HG03108 (cell line): Measurements from ENCODE around the gene NBR1.
"Not testable (repeated sequence)": the region's sequence is repeated elsewhere in the genome, so short reads cannot be mapped to it uniquely, and the experiment has no call there.

ENCODE experiments used
- ATAC-seq: cut with Tn5 transposase; IDR thresholded peaks from one replicate; pipeline ENCODE4 v1.9.1; 2021; ENCODE audit warnings: moderate library complexity; ENCODE audit not compliant: unreplicated experiment

Gene NBR1

DNA sequence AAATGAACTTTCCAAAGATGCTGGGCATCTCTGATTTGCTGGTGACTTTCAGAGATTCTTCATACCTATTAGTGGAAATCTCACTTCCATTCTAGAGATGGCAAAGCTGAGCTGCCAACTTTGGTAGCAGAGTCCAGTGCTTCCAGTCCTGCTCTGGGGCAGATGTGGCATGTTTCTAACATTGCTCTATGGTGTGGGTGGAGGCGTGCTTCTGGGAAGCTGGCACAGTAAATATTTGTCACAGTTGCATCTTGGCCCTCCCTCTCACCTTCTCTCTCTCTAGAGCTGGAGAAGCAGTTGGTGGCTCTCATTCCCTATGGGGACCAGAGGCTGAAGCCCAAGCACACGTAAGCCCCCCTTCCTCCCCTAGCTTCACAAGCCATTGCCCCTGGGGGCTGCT lies 42.5 kb downstream of the NBR1 start:
- no peak for ATAC-seq

DNA sequence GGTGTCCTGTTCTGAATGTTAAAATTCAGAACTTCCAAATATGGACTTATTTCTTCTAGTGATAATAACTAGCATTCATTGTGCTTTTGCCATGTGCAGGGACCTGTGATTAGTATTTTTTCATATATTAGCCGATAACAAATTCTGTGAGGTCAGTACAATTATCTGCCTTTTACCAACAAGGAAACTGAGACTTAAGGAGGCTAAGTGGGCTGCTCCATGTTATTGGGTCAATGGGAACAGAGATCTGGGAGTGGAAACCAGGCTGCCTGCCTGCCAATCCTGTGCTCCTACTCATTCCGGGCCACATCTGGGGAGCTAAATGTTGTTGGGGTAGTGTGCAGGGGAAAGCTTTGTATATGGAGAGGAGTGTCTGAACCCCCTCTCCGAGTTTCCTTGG lies 44.3 kb downstream of the NBR1 start:
- ATAC-seq, result no peak

DNA sequence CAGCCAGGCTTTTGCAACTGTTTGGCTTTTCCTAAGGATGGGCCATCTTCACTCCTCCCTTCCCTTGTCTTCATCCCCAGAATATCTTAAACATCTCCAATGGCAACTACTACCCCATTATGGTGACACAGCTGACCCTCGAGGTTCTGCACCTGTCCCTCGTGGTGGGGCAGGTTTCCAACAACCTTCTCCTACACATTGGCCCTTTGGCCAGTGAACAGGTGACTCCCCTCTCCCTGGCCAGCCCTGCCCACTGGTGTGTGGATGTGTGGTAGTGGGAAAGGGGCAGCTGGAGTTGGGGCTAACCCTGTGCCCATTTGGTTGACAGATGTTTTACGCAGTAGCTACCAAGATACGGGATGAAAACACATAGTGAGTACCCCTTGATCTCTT lies 45.4 kb downstream of the NBR1 start:
- ATAC-seq, result no peak

DNA sequence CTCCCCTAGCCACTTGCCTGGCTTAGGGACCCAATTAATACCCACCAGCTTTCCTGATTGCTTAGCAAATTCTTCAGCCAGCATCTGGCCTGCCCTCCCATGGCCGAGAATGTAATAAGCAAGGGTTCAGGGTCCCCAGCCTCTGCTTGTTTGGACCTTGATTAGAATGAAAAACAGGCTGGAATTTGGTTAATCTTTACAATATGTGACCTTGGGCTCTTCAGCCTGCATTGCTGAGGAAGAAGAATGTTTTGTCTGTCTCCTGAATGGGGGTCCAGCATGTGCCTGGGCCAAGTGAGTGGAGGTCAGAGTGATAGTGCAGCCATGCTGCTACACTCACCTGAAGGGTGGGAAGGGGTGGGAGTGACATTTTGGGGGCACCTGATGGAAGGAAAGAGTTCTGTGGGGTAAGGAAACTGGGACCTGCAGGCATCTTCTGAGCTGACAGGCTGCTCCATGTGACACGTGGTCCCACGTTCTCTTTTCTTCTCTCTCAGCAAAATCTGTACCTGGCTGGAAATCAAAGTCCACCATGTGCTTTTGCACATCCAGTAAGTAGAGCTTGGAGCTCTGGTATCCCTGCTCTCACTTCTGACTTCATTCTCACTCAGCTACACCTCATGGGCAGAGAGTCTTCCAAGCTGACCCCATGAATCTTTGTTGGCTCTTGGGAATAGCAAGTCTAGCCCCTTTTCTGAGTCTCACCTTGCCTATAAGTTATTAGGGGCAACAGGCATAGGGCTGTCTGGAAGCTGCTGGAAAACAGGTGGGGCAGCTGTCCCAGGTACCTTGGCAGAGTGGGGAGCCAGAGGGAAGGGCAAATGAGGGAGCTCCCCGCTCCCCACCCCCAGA lies 46.0 kb downstream of the NBR1 start:
- no peak for ATAC-seq

DNA sequence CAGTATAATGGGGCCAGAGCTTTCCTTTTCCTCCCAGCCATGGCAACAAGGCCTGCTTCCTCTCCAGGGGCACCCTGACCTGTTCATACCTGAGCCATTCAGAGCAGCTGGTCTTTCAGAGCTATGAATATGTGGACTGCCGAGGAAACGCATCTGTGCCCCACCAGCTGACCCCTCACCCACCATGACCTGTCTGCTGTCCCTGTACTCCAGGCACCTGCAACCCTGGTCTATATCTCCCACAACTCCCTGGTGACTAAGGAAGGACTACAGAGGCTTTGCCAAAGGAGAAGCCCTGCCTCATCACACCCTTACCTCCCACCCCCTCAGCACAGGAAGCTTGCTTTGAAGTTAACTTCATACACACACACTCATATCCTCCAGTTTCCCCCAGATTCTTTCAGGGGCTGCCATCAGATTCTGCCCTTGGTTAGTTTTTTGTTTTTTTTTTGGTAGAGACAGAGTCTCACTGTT lies 46.6 kb downstream of the NBR1 start:
- no peak for ATAC-seq

DNA sequence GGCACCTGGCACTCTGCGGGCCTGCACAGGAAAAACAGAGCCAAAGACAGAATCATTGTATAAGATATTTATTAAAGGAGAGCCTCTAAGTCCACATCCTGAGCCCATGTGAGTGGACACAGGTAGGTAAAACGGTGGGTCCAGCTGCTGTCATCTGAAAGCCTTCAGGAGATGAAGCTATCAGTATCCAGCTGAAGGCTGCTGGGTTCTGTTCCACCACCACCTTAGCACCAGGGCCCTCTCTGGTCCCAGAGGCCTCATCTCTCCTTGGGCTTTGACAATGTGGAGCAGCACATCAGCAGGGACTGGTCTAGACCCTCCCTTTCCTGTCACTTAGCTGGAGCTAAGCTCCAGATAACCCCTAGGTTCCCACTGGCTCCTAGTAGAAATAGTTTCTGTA lies 48.0 kb downstream of the NBR1 start:
- no peak for ATAC-seq

DNA sequence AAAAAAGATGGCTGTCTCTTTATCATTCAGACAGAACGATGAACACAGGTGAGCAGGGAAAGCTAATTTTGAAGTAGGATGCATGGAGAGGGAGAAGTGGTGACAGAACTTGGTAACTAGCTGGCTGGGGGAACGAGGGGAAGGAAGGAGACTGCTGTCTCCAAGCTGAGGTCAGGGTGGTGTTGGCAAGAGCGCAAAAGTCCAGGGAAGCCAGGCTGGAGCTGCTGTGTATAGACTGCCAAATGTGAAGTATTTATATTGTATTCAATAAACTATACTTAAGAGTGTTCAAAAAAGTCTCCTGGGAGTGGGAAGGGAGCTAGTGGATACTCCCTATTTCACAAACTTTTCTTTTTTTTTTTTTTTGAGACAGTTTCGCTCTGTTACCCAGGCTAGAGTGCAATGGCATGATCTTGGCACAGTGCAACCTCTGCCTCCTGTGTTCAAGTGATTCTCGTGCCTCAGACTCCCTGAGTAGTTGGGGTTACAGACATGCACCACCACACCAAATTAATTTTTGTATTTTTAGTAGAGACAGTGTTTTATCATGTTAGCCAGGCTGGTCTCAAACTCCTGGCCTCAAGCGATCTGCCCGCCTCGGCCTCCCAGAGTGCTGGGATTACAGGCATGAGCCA lies 48.8 kb downstream of the NBR1 start:
- ATAC-seq, result no peak

DNA sequence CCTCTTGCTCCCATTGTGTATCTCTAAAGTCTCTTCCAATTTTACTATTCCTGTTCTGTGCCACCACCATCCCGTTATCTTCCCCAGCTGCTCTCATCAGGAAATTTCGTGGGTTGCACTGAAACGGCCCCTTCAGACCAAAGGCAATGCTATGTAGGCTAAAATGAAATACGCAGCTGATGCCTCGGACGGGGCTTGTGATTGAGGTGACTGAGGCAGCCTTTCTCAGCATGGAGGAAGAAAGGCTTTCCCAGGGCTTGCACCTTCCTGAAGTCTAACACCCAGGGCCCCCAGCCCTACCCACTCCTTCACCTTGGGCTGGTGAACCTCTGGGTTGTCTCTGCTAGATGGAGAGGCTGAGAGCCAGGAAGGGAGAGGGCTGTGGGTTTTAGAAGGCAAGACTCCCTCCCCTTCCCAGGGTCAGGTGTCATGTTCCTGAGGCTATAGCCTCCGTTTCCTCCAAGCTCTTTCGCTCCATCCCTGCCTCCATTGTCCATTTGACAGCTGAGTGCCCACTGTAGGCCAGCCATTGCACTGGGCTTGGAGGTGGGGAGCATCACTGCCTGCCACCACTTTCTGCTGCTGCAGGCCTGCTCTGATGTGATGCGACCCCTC lies 49.6 kb downstream of the NBR1 start:
- ATAC-seq, result no peak

DNA sequence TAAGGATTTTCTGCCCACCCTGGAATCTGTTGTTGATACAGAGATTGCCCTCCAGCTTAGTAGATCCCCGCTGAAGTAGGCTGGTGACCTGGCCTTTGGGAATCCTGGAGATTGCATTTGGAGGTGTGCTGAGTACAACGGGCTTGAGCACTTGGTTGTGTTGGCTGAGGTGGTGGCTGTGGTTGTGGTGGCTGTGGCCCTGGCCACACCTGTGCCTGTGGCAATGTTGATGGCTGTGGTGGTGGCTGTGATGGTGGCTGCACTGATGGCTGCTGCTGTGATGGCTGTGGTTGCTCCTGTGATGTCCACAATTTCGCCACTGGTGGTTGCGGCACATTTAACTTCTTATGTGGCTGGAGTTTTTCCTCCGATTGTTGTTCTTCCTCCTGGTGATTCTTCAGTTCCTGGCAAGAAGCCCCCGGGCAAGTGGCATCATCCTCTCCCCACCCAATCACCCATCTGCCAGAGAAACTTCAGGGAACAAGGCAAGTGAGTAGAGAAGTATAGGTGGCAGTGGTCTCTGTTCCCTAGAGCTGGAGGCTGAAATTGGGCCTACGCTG lies 53.2 kb downstream of the NBR1 start:
- ATAC-seq, result no peak

DNA sequence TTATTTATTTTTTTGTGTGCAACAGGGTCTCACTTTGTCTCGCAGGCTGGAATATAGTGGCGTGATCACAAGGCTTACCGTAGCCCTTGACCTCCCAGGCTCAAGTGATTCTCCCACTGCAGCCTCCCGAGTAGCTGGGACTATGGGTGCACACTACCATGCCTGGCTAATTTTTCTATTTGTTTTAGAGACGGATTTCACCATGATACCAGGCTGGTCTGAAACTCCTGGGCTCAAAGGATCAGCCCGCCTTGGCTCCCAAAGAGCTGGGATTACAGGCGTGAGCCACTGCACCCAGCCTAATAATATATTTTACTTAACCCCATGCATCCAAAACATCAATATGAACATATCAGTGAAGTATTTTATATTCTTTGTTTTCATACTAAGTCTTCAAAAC lies 55.4 kb downstream of the NBR1 start:
- no peak for ATAC-seq

DNA sequence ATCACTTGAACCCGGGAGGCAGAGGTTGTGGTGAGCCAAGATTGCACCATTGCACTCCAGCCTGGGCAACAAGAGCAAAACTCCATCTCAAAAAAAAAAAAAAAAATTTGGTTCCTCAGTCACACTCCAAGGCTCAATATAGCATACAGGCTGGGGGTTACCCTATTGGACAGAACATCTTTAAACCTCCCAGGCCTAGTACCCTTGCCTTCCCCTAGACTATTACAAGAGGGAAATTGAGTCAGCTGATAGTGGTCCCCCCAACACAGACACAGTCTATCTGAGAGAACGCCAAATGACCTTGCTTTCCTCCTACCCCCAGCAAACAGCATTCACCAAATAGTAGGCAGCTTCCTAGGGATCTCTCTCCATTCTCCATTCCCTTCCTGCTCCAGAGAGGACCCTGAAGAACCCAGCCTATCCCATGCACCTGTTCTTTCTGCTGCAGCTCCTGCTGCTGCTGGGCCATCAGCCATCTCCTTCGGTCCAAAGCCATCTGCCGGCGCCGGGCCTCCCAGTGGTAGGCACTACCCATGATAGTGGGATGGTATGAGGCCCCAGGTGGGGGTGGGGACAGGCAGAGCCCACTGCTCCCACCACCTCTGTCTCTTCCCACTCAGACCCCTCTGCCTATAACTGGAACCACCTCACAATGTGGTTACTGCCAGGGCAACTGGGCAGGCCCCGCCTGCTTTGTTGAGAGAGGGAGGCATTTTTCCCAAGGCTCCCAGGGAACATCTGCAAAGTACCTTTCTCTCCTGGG lies 57.2 kb downstream of the NBR1 start, which contains the start of gene CCDC200:
Gene CCDC200 (minus strand): TSS at position 604 of the 763 bp plus-strand sequence. CDS start 69 bp downstream, at position 535.
- ATAC-seq, result not testable (repeated sequence)

DNA sequence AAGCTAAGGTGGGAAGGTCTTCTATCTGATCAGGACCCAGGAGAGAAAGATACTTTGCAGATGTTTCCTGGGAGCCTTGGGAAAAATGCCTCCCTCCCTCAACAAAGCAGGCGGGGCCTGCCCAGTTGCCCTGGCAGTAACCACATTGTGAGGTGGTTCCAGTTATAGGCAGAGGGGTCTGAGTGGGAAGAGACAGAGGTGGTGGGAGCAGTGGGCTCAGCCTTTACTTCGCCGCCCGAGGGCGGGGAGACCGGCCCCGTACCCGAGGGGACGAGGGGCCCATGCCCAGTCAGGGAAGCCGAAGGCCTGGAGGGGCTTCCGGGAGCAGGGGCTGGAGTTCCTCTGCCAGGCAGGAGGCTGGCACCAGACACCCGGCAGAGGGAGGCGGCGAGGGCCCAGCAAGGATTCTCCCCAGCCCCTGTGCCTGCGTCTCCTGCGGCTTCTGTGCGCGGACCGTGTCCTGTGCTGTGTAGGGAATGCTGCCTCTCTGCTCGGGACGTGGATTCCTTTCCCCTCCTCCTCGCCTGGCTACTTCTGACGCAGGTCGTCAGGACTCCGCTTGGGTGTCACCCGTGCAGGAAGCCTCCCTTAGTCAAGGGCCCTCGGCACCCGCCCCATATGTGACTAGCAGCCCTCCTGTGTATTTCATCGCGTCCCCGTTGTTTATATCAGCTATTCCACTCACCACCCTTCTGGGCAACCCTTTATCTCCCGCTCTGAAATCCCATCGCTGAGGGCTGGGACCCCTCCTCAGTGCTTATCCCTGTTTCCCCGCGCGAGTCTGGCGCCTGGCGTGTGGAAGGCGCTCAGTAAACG lies 60.4 kb downstream of the NBR1 start:
- ATAC-seq, result not testable (repeated sequence)

DNA sequence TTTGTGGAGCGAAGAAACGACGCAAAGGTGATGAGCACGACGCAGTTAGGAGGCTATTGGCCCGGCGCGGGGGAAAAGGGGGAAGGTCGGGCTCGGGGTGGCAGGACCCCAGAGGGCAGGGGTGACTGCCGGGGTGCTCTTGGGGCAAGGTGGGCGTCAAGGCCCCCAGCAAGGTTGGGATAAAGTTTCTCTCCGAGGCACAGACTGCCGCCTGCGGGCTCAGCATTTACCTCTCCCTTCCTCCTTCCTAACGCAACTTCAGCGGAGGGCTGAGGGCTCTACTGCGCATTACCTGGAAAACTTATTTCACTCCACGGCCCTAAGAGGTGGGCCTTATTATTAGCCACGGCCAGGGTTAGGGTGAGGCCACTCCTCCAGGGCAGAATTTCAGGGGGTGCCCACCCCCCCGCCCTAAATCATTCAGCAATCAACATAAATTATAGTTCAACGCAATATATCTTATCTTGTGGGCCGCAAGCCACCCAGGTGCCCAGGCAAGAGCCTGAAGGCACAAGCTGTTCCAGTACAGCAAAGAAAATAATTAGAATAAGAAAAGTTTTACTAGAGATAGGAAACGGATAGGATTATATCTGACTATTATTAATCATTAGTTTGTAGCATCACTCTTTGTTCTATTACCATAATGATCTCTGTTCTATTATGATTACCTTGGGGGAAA lies 61.1 kb downstream of the NBR1 start:
- not testable (repeated sequence) for ATAC-seq

DNA sequence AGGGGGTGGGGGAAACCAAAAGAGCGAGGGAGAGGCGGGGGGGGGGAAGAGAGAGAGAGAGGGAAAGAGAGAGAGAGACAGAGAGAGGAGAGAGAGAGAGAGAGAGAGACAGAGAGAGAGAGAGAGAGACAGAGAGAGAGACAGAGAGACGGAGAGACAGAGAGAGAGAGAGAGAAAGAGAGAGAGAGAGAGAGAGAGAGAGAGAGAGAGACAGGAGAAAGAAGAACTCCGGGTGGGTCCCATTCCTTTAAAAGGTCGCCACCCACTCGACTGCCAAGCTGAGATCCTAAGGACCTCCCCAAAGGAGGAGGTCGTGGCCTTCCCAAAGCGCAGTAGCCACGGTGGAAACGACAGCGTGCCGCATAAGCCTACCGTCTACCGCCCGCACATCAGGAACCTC lies 62.2 kb downstream of the NBR1 start:
- ATAC-seq, result not testable (repeated sequence)

DNA sequence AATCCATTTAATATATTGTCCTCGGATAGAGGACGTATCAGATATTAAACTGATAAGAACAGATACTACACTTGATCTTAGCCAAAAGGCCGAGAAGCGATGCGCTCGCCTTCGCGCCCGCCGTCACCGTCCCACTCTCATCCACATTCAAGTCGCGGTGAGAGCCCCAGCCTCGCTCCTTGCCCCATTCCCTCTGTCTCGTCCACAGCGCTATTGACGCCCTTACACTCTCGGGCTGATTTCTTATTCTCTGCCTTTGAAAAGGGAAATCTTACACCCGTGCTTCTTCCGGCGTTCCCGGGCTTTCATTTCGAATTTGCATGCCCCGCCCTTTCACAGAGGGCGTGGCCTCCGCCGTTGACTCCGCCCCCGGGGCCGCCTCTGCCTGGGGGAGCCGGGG lies 62.9 kb downstream of the NBR1 start, which contains the start of gene RNU2-1:
Gene RNU2-1 (minus strand): TSS at position 101 of the 400 bp plus-strand sequence.
- ATAC-seq, result not testable (repeated sequence)

DNA sequence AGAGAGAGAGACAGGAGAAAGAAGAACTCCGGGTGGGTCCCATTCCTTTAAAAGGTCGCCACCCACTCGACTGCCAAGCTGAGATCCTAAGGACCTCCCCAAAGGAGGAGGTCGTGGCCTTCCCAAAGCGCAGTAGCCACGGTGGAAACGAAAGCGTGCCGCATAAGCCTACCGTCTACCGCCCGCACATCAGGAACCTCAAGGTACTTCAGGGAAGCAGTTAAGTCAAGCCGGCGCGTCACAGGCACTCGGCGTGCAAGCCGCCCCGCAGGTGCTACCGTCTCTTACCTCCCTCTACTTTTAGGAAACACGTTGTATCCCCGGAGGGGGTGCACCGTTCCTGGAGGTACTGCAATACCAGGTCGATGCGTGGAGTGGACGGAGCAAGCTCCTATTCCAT lies 68.6 kb downstream of the NBR1 start:
- not testable (repeated sequence) for ATAC-seq

DNA sequence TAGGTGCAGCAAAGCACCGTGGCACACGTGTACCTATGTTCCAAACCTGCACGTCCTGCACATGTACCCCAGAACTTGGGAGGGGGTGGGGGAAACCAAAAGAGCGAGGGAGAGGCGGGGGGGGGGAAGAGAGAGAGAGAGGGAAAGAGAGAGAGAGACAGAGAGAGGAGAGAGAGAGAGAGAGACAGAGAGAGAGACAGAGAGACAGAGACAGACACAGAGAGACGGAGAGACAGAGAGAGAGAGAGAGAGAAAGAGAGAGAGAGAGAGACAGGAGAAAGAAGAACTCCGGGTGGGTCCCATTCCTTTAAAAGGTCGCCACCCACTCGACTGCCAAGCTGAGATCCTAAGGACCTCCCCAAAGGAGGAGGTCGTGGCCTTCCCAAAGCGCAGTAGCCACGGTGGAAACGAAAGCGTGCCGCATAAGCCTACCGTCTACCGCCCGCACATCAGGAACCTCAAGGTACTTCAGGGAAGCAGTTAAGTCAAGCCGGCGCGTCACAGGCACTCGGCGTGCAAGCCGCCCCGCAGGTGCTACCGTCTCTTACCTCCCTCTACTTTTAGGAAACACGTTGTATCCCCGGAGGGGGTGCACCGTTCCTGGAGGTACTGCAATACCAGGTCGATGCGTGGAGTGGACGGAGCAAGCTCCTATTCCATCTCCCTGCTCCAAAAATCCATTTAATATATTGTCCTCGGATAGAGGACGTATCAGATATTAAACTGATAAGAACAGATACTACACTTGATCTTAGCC lies 69.8 kb downstream of the NBR1 start:
- not testable (repeated sequence) for ATAC-seq

DNA sequence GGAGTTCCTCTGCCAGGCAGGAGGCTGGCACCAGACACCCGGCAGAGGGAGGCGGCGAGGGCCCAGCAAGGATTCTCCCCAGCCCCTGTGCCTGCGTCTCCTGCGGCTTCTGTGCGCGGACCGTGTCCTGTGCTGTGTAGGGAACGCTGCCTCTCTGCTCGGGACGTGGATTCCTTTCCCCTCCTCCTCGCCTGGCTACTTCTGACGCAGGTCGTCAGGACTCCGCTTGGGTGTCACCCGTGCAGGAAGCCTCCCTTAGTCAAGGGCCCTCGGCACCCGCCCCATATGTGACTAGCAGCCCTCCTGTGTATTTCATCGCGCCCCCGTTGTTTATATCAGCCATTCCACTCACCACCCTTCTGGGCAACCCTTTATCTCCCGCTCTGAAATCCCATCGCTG lies 75.4 kb downstream of the NBR1 start:
- ATAC-seq, result not testable (repeated sequence)
